Pons (tissue), 1 donor: Measurements from ENCODE around the gene FGD5.

Source experiments
- DNase-seq: peaks from one replicate; pipeline ENCODE4 v3.0.0-alpha.2; 2016; ENCODE audit warnings: low spot score

The FGD5 gene

DNA sequence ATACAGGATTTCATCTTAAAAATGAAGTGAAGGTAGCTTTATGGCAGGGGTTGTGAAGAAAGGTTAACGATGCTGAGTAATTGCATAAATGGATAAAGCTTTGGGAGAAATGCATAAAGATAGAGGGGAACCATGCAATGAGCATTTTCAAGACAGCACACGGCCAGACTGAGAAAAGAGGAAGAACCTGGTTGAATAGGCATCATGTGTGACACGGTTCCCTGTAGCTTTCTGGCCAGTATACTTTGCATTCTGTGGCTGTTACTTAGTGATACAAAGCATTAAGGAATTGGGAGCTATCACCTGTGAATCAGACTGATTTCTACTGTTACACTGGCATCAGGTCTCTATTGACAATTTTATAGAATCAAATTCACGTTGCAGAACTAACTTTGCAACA lies 161.9 kb downstream of the FGD5 start:
- peak; percentile 8 for DNase-seq
